Ovary (tissue), 9 donors: ENCODE results near the gene PRRC2C. TPM values are rescaled to one million over a fixed set of nuclear protein-coding genes. Genes with fewer than 3 reads are reported as not detected.

Experiments used
- DNase-seq, 5 donors: peaks; one replicate each; pipeline ENCODE4 v3.0.0-alpha.2; 2019 to 2020
- H3K27ac ChIP-seq, 2 donors: fragments of 200-600 bp; one replicate each; pipeline versions ENCODE4 v1.5.1 to v1.8.0; 2019 to 2022
- H3K27me3 ChIP-seq: fragments of 200-600 bp; one replicate; pipeline ENCODE4 v1.8.0; 2022
- H3K36me3 ChIP-seq: fragments of 200-600 bp; sonication (generic); one replicate; pipeline ENCODE4 v1.5.1; 2019
- H3K4me1 ChIP-seq: one replicate; pipeline ENCODE4 v1.8.1; 2013; ENCODE audit warnings: mild to moderate bottlenecking, moderate library complexity; ENCODE audit not compliant: insufficient read depth
- H3K4me3 ChIP-seq: fragments of 200-600 bp; sonication (generic); one replicate; pipeline ENCODE4 v1.5.1; 2017
- H3K9me3 ChIP-seq, 2 donors: fragments of 200-600 bp in 1 of 2; sonication (generic) in 1 of 2; one replicate each; pipeline versions ENCODE4 v1.5.1 to v1.8.1; 2013 to 2019; ENCODE audit warnings: mild to moderate bottlenecking in 1 of 2, moderate library complexity in 1 of 2
- CTCF ChIP-seq, 3 donors: fragments of 450-650 bp in 2 of 3; fragments of 200-600 bp in 1 of 3; IDR thresholded peaks; one replicate each; pipeline versions ENCODE4 v1.5.1 to v1.8.0; 2016 to 2022; ENCODE audit warnings: antibody characterized with exemption in 3 of 3, mild to moderate bottlenecking in 1 of 3
- EP300 ChIP-seq: sonication (generic); formaldehyde crosslinking; IDR thresholded peaks from one replicate; pipeline ENCODE4 v1.6.1; 2017; ENCODE audit warnings: antibody characterized with exemption
- POLR2A ChIP-seq: fragments of 450-650 bp; IDR thresholded peaks from one replicate; pipeline ENCODE4 v1.6.1; 2017; ENCODE audit warnings: antibody characterized with exemption, mild to moderate bottlenecking, moderate library complexity
- WGBS, 3 donors: extraction: QIAGEN DNeasy Blood & Tissue Kit in 1 of 3; methylation state at CpG; one replicate each; pipeline versions ENCODE4 v1.1.5 to v1.1.7; 2013 to 2017; 5-methylcytosine and 5-hydroxymethylcytosine counted together
- intact Hi-C, 4 donors: fragments of 100-400 bp; cut with DNase I; formaldehyde crosslinking; loops; one replicate each; pipeline versions ENCODE4 v1.11.0 to v1.15.1; 2022 to 2023
- polyA plus RNA-seq, 2 donors: library from polyadenylated mRNA; stranded (reverse); fragments of 200-250 nt in 1 of 2; fragments of 350-450 nt in 1 of 2; fragmentation: Illumina TruSeq in 1 of 2; extraction: RNeasy Lipid Tissue Mini Kit (QIAGEN cat#74804) in 1 of 2; gene quantifications; one replicate each; pipeline ENCODE4 v1.2.3, GENCODE V29; 2013 to 2014
- total RNA-seq, 7 donors: library from RNA; depleted of rRNA in 2 of 7; stranded (reverse); fragments of >200 nt in 2 of 7; fragmentation: NEBNext Ultra II Directional in 3 of 7; extraction: Animal tissue kit (Norgen Biotek cat#: 25700) in 3 of 7; gene quantifications; one replicate each; pipeline versions ENCODE4 v1.1.0 to v1.2.4, GENCODE V29; 2016 to 2023
- donor health status: DM: no; HTN: no; CAD: no; lungs with moderate emphysema.
- donor health status: DM: no; HTN: no; CAD: no.
- donor health status: Bipolar disorder and iron deficiency.
- donor health status: DM: yes; HTN: yes; CAD: no.
- donor health status: DM: no; HTN: no; CAD: no.
- donor health status: DM: yes; HTN: yes; CAD: no.

Gene PRRC2C
- total and polyA plus RNA-seq, 9 donors, result 30.7 to 136 (median 107) TPM

GRCh38 chr1:171585715-171586114 lies 100.4 kb downstream of the PRRC2C start:
- no peak for TF ChIP-seq CTCF (IDR thresholded peaks at IDR 0.05)
- TF ChIP-seq POLR2A, result no peak
- TF ChIP-seq EP300, result no peak
- H3K9me3 ChIP-seq, result no peaks in the 10 kb centered on the region
- DNase-seq, result no peak
- no peaks in the 10 kb centered on the region for H3K27me3 ChIP-seq
- intact Hi-C loops, result no loop called here
- no peak overlapping the region for H3K27ac ChIP-seq
- WGBS, 3 donors, result 93 to 95% (median 94%) methylated on average over 9 of the region's 9 CpGs
- H3K4me3 ChIP-seq, result no peak overlapping the region
- H3K4me1 ChIP-seq, result no peaks in the 10 kb centered on the region
- no peaks in the 10 kb centered on the region for H3K36me3 ChIP-seq

DNA sequence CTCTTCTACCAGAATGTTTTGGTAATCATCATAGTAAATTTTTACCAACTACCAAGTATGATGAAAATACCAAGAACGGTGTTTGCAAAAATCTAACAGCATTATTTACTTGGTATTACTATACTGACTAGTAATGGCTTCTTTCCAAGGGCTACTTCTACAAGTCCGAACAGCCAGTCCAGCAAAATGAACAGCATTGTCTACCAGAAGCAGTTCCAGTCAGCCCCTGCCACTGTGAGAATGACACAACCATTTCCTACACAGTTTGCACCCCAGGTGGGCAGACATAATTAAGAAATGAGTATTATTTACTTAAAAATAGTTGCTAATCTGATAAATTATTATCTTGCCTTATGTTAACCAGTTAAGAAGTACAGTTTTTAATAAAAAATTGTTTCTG lies 102.9 kb downstream of the PRRC2C start:
- Histone ChIP-seq H3K36me3 (no peaks in the 10 kb centered on the region), H3K27ac (no peak overlapping the region), H3K4me1 (no peaks in the 10 kb centered on the region), H3K9me3 (no peaks in the 10 kb centered on the region), H3K4me3 (no peak overlapping the region), H3K27me3 (no peaks in the 10 kb centered on the region)
- no peak for DNase-seq
- WGBS, 3 donors, result 81 to 86% (median 85%) methylated on average over 2 of the region's 2 CpGs
- intact Hi-C loops, result no loop called here
- TF ChIP-seq EP300, result no peak
- TF ChIP-seq CTCF (IDR thresholded peaks at IDR 0.05), result no peak
- TF ChIP-seq POLR2A, result no peak

GRCh38 chr1:171590022-171590421 lies 104.7 kb downstream of the PRRC2C start:
- Histone ChIP-seq H3K4me1 (no peaks in the 10 kb centered on the region), H3K36me3 (no peaks in the 10 kb centered on the region), H3K27ac (no peak overlapping the region), H3K27me3 (no peaks in the 10 kb centered on the region), H3K9me3 (no peaks in the 10 kb centered on the region), H3K4me3 (no peak overlapping the region)
- intact Hi-C loops, result no loop called here
- TF ChIP-seq CTCF (IDR thresholded peaks at IDR 0.05), result no peak
- no peak for TF ChIP-seq EP300
- TF ChIP-seq POLR2A, result no peak
- DNase-seq, result no peak
- 60 to 76% (median 64%) methylated on average over 1 of the region's 1 CpG for WGBS, 3 donors

GRCh38 chr1:171595324-171595723 lies 110.0 kb downstream of the PRRC2C start:
- 55 to 74% (median 61%) methylated on average over 1 of the region's 1 CpG for WGBS, 3 donors
- Histone ChIP-seq H3K9me3 (no peaks in the 10 kb centered on the region), H3K4me1 (no peaks in the 10 kb centered on the region), H3K4me3 (no peak overlapping the region), H3K27me3 (no peaks in the 10 kb centered on the region), H3K27ac (no peak overlapping the region), H3K36me3 (no peaks in the 10 kb centered on the region)
- intact Hi-C loops, result no loop called here
- TF ChIP-seq EP300, result no peak
- TF ChIP-seq CTCF (IDR thresholded peaks at IDR 0.05), result no peak
- no peak for TF ChIP-seq POLR2A
- DNase-seq, result no peak

GRCh38 chr1:171596119-171596518 lies 110.8 kb downstream of the PRRC2C start:
- intact Hi-C loops, result no loop called here
- Histone ChIP-seq H3K36me3 (no peaks in the 10 kb centered on the region), H3K27ac (no peak overlapping the region), H3K9me3 (no peaks in the 10 kb centered on the region), H3K4me3 (no peak overlapping the region), H3K27me3 (no peaks in the 10 kb centered on the region), H3K4me1 (no peaks in the 10 kb centered on the region)
- no peak for DNase-seq
- 95 to 100% (median 98%) methylated on average over 1 of the region's 1 CpG for WGBS, 3 donors
- no peak for TF ChIP-seq EP300
- TF ChIP-seq CTCF (IDR thresholded peaks at IDR 0.05), result no peak
- no peak for TF ChIP-seq POLR2A
